Lower leg skin (tissue), 3 donors: ENCODE data around the gene KSR2.

Experiments
- CTCF ChIP-seq, 3 donors: fragments of 450-650 bp; IDR thresholded peaks; one replicate each; pipeline ENCODE4 v1.5.1; 2016; ENCODE audit warnings: antibody characterized with exemption in 3 of 3, mild to moderate bottlenecking in 3 of 3, moderate library complexity in 2 of 3
- POLR2A ChIP-seq, 2 donors: fragments of 450-650 bp; IDR thresholded peaks; one replicate each; pipeline ENCODE4 v1.6.1; 2016 to 2017; ENCODE audit warnings: antibody characterized with exemption in 2 of 2, mild to moderate bottlenecking in 1 of 2, moderate library complexity in 1 of 2

DNA sequence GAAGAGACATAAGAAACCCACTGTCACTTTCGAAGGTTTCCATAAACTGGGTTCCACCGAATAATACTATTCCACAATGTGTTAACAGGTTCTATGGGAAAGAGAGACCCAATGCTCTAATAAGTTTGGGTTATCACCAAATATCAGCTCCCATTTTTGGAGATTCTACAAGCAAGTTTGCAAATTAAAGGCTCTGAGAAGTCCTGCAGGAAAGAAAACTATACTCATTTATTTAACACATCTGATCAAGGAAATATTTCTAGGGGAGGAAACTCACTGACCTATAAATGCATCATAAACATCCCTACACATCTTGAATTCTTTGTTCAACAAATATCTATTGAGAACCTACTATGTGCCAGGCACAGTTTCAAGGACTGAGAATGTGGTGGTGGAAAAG, 161.4 kb downstream of the KSR2 start:
- no peak for TF ChIP-seq CTCF (IDR thresholded peaks at IDR 0.05)
- TF ChIP-seq POLR2A (IDR thresholded peaks at IDR 0.05): no peak
